ENCODE data around the gene ECI2. TPM values are rescaled to one million over a fixed set of nuclear protein-coding genes. Genes with fewer than 3 reads are reported as not detected.

ECI2 gene
- total and polyA plus RNA-seq, 2 of the 13 experiments (the other 11 are each of a cell fraction or from before 2014, with no cell fraction given) = 78.5 to 228 TPM

DNA sequence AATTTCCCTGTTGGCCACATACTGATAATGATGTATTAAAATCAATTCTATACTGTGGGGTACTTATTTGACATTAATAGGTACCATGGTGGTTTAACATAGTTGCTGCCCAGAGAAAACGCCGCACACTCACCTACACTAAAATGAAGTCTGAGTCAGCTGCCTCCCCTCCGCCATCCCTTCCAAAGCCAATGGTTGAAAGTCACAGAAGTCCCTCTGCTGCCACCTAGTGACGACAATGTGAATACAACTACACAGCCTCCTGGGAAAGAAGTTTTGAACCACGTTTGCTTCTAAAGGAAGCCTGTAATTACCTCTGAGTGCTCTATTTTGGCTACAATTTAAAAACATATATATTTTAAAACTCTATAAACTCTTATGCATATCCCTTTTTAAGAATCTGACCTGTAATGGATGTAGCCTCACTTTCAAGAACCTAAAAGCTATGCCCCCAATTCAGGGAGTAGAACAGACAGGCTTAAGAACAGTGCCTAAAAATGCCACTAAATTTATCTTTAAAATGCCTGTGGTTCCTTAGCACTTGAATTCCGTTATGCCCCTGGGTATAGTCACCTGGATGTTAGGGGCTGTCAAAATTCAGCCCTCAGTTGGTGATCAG, 20.6 kb upstream of the ECI2 start (continued):
- TF ChIP-seq TFDP1 (CRISPR knock-in tag; IDR thresholded peaks at IDR 0.05; ENCODE audit: borderline replicate concordance) (no peak), KDM5B (CRISPR knock-in tag; IDR thresholded peaks at IDR 0.05; ENCODE audit: borderline replicate concordance) (no peak), HMG20A (CRISPR knock-in tag; IDR thresholded peaks at IDR 0.05; ENCODE audit: borderline replicate concordance) (no peak), MIXL1 (CRISPR knock-in tag; IDR thresholded peaks at IDR 0.05) (peak; percentile 42; the same call in 1 of the 2 replicates), AHR (CRISPR knock-in tag; IDR thresholded peaks at IDR 0.05) (no peak), CBX1 (IDR thresholded peaks at IDR 0.05; ENCODE audit: low read depth) (no peak), GRHL1 (CRISPR knock-in tag; conservative IDR thresholded peaks at IDR 0.05) (no peak), KLF6 (CRISPR knock-in tag; IDR thresholded peaks at IDR 0.05) (no peak), KLF11 (CRISPR knock-in tag; IDR thresholded peaks at IDR 0.05) (0 out of 2 replicates have a peak, but pooled peaks have one; percentile 61), ZBTB38 (CRISPR knock-in tag; IDR thresholded peaks at IDR 0.05) (no peak), ZNF24 (IDR thresholded peaks at IDR 0.05) (peak; percentile 33; the same call in 1 of the 2 replicates), NR2C2 (CRISPR knock-in tag; IDR thresholded peaks at IDR 0.05; ENCODE audit: borderline replicate concordance) (no peak), MXD4 (CRISPR knock-in tag; IDR thresholded peaks at IDR 0.05) (no peak), TCF7L2 (IDR thresholded peaks at IDR 0.05; ENCODE audit: low read depth, low read length) (no peak), SMAD1 (CRISPR knock-in tag; IDR thresholded peaks at IDR 0.05; ENCODE audit: borderline replicate concordance, low read depth) (no peak), GZF1 (CRISPR knock-in tag; IDR thresholded peaks at IDR 0.05) (no peak), ETV5 (CRISPR knock-in tag; IDR thresholded peaks at IDR 0.05; ENCODE audit: borderline replicate concordance) (no peak), TRAFD1 (CRISPR knock-in tag; IDR thresholded peaks at IDR 0.05; ENCODE audit: borderline replicate concordance) (no peak), ZNF180 (CRISPR knock-in tag; IDR thresholded peaks at IDR 0.05; ENCODE audit: borderline replicate concordance, low read depth) (no peak), GATAD2A (CRISPR knock-in tag; IDR thresholded peaks at IDR 0.05) (0 out of 2 replicates have a peak, but pooled peaks have one; percentile 14), MBNL3 (CRISPR knock-in tag; conservative IDR thresholded peaks at IDR 0.05) (no peak)
- TF ChIP-seq, protein P1, sequence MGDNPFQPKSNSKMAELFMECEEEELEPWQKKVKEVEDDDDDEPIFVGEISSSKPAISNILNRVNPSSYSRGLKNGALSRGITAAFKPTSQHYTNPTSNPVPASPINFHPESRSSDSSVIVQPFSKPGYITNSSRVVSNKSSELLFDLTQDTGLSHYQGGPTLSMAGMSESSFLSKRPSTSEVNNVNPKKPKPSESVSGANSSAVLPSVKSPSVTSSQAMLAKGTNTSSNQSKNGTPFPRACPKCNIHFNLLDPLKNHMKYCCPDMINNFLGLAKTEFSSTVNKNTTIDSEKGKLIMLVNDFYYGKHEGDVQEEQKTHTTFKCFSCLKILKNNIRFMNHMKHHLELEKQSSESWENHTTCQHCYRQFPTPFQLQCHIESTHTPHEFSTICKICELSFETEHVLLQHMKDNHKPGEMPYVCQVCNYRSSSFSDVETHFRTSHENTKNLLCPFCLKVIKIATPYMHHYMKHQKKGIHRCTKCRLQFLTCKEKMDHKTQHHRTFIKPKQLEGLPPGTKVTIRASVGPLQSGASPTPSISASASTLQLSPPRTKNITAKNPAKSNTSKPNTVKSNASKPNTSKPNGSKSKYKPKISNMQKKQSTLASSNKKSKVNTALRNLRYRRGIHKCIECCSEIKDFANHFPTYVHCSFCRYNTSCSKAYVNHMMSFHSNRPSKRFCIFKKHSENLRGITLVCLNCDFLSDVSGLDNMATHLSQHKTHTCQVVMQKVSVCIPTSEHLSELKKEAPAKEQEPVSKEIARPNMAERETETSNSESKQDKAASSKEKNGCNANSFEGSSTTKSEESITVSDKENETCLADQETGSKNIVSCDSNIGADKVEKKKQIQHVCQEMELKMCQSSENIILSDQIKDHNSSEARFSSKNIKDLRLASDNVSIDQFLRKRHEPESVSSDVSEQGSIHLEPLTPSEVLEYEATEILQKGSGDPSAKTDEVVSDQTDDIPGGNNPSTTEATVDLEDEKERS (CRISPR knock-in tag; IDR thresholded peaks at IDR 0.05) = no peak
- TF ChIP-seq, protein P2, sequence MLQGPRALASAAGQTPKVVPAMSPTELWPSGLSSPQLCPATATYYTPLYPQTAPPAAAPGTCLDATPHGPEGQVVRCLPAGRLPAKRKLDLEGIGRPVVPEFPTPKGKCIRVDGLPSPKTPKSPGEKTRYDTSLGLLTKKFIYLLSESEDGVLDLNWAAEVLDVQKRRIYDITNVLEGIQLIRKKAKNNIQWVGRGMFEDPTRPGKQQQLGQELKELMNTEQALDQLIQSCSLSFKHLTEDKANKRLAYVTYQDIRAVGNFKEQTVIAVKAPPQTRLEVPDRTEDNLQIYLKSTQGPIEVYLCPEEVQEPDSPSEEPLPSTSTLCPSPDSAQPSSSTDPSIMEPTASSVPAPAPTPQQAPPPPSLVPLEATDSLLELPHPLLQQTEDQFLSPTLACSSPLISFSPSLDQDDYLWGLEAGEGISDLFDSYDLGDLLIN (CRISPR knock-in tag; IDR thresholded peaks at IDR 0.05; ENCODE audit: borderline replicate concordance) = no peak

All from HepG2 (cell line).